Natural killer cell treated with Interleukin-12 subunit alpha and Interleukin-12 subunit beta and Interleukin-15 and Interleukin-18, amount 100 ng/mL, for 72 hours (primary cell): ENCODE results near the gene CYREN. TPM values are rescaled to one million over a fixed set of nuclear protein-coding genes. Genes with fewer than 3 reads are reported as not detected.
A peak's percentile ranks its signal among the peaks of the same experiment; 100 is the strongest.
"Not testable (repeated sequence)": the region's sequence is repeated elsewhere in the genome, so short reads cannot be mapped to it uniquely, and the experiment has no call there.

Experiments
- ATAC-seq, 2 donors: fragments of 150-1000 bp; cut with Tn5 transposase in 1 of 2; sonication (Bioruptor Pico), chemical (Tn5 transposase) in 1 of 2; 2 replicates each; pipeline ENCODE4 v1.10.0; 2021
- DNase-seq: peaks from one replicate; pipeline ENCODE4 v3.0.0; 2022; ENCODE audit warnings: low spot score
- H3K27ac Mint-ChIP-seq, 2 donors: 1 replicate in 1 of 2; 2 replicates in 1 of 2; pipeline ENCODE4 v1.8.0; 2022; ENCODE audit warnings: mixed read lengths in 2 of 2, mild to moderate bottlenecking in 1 of 2, moderate library complexity in 1 of 2
- H3K27me3 Mint-ChIP-seq, 2 donors: 1 replicate in 1 of 2; 2 replicates in 1 of 2; pipeline ENCODE4 v1.8.0; 2022; ENCODE audit warnings: mixed read lengths in 2 of 2
- H3K36me3 Mint-ChIP-seq: one replicate; pipeline ENCODE4 v1.8.0; 2022; ENCODE audit warnings: mixed read lengths
- H3K4me1 Mint-ChIP-seq, 2 donors: 1 replicate in 1 of 2; 2 replicates in 1 of 2; pipeline ENCODE4 v1.8.0; 2022; ENCODE audit warnings: low read depth in 2 of 2, mixed read lengths in 2 of 2, mild to moderate bottlenecking in 1 of 2
- H3K4me3 Mint-ChIP-seq: one replicate; pipeline ENCODE4 v1.8.0; 2022; ENCODE audit warnings: mixed read lengths
- H3K9me3 Mint-ChIP-seq: 2 replicates; pipeline ENCODE4 v1.8.0; 2022; ENCODE audit warnings: mixed read lengths
- total RNA-seq, 2 donors: library from RNA; stranded (reverse); gene quantifications; one replicate each; pipeline ENCODE4 v1.2.3, GENCODE V29; 2022

CYREN gene, protein sequence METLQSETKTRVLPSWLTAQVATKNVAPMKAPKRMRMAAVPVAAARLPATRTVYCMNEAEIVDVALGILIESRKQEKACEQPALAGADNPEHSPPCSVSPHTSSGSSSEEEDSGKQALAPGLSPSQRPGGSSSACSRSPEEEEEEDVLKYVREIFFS
- 10 to 100 TPM; 47.2 to 68.5 TPM for total RNA-seq

DNA sequence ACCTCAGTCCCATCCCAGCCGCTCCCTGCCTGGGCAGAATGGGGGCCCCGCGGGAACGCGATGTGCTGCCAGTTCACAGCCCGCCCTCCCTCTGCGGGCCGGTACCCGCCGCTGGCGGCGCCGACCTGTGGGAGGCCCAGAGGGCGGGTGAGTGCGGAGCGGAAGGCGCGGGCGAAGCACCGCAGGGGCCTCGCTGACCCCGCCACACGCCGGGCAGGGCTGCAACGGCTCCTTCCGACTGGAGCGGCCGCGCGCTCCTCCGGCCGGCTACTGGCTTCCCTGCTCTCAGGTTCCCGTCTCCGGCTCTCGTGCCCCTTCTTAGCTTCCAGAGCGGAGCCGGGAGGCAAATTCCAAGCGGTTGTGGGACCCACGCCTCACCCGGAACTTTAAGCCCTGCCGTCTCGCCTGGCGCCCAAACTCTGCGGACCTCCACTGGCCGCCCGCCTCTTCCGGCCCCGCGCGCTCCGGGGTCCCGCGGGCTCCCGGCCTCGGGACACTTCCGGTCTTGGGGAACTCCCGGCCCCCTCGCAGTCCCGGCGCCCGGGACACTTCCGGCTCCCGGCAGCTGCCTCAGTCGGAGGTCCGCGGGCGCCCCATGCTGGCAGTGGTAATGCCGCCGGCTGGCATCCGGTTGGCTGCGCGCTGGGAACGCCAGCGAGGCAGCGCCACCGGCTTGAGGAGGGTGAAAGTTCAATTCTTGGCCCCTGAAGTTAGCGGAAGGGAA lies at the start of gene CYREN:
CYREN (minus strand) TSS at position 434 of the 724 bp plus-strand sequence. CDS start 1,785 bp downstream, outside the sequence.
- no peaks in the 10 kb centered on the region for H3K9me3 Mint-ChIP-seq
- peak within 1 kb of the TSS; percentile 97 to 98 for H3K27ac Mint-ChIP-seq
- H3K4me1 Mint-ChIP-seq, result peaks cover 48 to 51% of the 10 kb centered on the region in 2 donors

DNA sequence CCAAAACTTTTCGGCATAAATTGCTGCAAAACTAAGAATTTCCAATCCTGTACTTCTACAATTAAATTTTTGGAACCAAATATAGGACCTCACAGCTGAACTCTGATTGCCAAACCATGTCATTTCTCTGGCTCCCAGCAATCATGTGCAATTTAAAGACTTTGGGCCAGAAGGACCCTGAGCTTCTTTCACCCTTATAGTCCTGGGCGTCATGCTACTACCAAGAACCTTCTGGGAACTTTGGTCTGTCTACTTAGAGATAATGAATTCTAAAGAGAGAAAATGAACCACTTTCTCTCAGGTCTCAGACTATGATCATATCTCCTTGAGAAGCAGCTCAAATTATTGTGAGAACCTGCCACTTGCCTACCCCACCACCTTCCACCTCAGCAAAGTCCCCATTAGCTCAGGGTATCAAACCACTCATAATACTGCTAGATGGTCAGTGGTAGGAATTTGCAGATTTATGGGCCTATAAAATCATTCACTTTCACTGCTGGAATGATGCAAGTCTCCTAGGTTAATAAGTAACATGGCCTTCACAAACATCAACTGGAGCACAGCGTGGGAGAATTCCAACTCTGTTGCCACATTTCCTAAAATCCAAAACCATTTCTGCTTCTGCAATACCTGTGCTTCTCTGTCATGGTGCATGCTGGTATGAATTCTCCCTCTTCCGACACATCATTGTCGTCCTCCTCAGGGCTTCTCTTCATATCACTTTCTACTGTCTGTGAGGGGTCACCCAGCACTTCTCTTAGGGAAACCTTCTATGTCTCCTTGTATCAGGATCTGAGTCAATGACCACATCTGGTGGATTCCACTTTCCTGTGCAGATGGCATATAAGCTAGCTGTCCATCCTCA lies 47.4 kb upstream of the CYREN start:
- no peak for DNase-seq
- peaks cover 10 to 15% of the 10 kb centered on the region in 2 donors for H3K27me3 Mint-ChIP-seq
- no peaks in the 10 kb centered on the region for H3K9me3 Mint-ChIP-seq
- H3K27ac Mint-ChIP-seq, result no peak overlapping the region
- no peak overlapping the region for H3K4me3 Mint-ChIP-seq
- no peaks in the 10 kb centered on the region for H3K4me1 Mint-ChIP-seq
- no peak for ATAC-seq
- no peaks in the 10 kb centered on the region for H3K36me3 Mint-ChIP-seq

More for the DNA sequence above, at the start of gene CYREN:
- ATAC-seq, result peak; percentile 94 to 97
- Mint-ChIP-seq H3K4me3 (peak within 1 kb of the TSS; percentile 88), H3K27me3 (no peaks in the 10 kb centered on the region), H3K36me3 (peaks cover 14% of the 10 kb centered on the region)
- DNase-seq, result peak; percentile 97

DNA sequence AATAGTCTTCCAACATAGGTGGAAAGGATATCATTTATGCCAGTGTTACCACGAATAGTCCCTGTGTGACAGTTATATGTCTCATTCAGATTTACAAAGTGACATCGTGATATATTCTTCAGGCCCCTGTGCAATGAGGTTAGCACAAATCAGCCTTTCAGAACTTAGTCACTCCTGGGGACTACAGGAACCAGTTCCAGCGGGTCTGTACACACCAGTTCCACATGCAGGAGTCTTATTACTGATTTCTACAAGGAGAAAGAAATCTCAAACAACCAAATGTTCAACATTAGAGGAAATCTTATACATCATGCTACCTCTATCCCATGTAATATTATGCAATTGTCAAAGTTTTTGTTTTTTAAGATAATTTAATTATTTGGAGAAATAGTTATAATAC lies 45.2 kb upstream of the CYREN start:
- Mint-ChIP-seq H3K4me3 (no peak overlapping the region), H3K27ac (no peak overlapping the region), H3K4me1 (peaks cover 2% of the 10 kb centered on the region in 2 donors), H3K27me3 (peaks cover 8 to 10% of the 10 kb centered on the region in 2 donors), H3K9me3 (no peaks in the 10 kb centered on the region), H3K36me3 (no peaks in the 10 kb centered on the region)
- ATAC-seq (no peak), DNase-seq (no peak)

DNA sequence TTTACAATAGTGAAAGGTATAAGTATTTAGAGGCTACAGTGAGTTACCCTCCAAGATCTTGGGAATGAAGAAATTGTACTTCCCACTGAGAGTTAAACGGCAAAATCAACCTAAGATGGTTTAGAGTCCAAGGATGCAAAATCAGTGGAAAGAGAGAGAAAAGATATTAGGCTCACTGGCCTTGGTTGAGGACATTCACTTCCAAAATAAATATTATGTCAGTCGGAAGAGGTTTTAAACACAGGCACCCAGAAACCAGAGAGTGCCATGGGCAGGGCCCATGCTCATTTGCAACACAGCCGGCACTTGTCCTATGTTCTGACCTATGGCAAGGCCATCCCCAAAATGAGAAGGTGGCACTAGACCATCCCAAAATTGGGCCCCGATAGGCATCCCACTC lies 44.7 kb upstream of the CYREN start:
- H3K4me3 Mint-ChIP-seq, result no peak overlapping the region
- peaks cover 5 to 8% of the 10 kb centered on the region in 2 donors for H3K27me3 Mint-ChIP-seq
- H3K27ac Mint-ChIP-seq, result no peak overlapping the region
- H3K4me1 Mint-ChIP-seq, result peaks cover 6% of the 10 kb centered on the region in 2 donors
- ATAC-seq, result no peak
- H3K36me3 Mint-ChIP-seq, result no peaks in the 10 kb centered on the region
- no peak for DNase-seq
- H3K9me3 Mint-ChIP-seq, result no peaks in the 10 kb centered on the region

DNA sequence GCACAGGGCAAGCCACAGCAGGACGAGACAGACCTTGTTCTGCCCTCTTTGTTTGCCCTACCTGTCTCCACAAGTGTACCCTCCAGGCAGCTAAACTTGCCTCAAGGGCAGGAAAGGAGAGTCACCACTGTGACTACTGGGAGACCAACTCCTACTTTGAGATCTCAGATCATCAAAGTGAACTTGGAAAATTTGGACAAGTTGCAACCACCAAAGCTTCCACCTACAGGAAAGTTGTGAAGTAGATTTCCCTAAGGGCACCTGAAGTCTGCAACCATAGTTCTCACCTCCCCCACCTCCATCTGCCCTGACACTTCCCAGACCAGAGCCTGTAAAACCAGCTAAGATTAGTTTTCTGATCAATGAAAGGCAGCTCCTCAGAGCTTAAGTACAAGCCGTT lies 43.3 kb upstream of the CYREN start:
- ATAC-seq (no peak), DNase-seq (no peak)
- peaks cover 4 to 8% of the 10 kb centered on the region in 2 donors for H3K27me3 Mint-ChIP-seq
- no peak overlapping the region for H3K27ac Mint-ChIP-seq
- no peaks in the 10 kb centered on the region for H3K36me3 Mint-ChIP-seq
- H3K9me3 Mint-ChIP-seq, result no peaks in the 10 kb centered on the region
- H3K4me3 Mint-ChIP-seq, result peak overlapping the region; percentile 19
- H3K4me1 Mint-ChIP-seq, result peaks cover 8 to 9% of the 10 kb centered on the region in 2 donors

DNA sequence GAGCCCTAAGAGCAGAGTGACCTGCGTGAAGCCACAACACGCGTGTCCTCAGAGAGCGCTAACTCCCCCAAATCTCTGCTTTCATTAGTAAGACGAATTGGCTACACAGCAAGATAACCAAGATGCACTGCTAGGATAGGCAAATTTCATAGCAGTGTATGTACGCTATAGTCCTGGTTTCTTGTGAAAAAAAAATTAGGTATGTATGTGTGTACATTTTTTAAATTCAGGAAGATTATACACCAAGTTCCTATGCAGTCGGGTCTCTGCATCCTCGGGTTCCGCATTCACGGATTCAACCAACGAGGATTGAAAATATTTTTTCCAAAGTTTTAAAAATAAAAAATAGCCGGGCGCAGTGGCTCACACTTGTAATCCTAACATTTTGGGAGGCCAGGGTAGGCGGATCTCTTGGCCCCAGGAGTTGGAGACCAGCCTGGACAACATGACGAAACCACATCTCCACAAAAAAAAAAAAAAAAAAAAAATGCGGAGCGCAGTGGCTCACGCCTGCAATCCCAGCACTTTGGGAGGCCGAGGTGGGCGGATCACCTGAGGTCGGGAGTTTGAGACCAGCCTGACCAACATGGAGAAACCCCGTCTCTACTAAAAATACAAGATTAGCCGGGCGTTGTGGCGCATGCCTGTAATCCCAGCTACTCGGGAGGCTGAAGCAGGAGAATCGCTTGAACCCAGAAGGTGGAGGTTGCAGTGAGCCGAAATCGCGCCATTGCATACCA lies 41.6 kb upstream of the CYREN start:
- Mint-ChIP-seq H3K27ac (peak overlapping the region; percentile 71 to 86), H3K4me3 (peak overlapping the region; percentile 92), H3K4me1 (peaks cover 15 to 20% of the 10 kb centered on the region in 2 donors)
- H3K36me3 Mint-ChIP-seq, ATAC-seq, H3K9me3 Mint-ChIP-seq, H3K27me3 Mint-ChIP-seq, DNase-seq: not testable (repeated sequence)

DNA sequence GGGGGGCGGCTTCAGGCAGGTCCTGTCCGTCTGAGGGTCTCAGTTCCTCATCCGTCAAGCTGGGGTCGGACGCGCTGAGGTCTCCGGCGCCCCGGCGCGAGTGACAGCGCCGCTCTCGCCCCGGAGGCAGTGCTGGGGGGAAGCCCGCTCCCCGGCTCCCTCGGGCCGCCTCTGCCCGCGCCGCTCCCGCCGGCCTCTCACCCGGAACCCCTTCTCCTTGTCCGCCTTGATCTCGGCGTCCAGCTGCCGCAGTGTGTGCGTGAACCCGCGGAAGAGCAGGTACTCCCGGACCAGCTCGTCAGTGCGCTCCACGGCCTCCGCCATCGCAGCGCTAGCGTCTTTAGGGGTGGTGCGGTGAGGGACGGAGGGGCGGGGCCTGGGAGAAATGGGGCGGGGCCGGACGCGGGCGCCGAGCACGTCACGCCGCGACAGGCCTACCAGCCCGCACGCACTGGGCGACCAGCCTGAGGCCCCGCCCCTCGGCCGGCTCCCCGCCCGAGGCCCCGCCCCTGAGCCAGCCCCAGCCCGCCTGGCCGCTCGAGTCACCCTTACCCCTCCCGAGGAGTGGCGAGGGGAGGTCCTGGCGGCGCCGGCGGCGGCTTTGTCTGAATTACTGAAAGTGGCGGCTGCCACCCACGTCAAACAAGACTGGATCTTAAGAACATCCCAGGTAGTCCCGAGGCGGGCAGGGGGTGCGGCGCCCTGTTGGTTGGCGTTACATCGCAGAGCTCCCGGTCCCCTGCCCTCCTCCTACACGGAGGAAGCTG lies 40.9 kb upstream of the CYREN start, which contains the start of gene WDR91:
WDR91 (minus strand) TSS at position 348 of the 767 bp plus-strand sequence; CDS start at position 324, 24 bp downstream.
- H3K4me3 Mint-ChIP-seq, result peak within 1 kb of the TSS; percentile 92
- H3K9me3 Mint-ChIP-seq, result no peaks in the 10 kb centered on the region
- H3K36me3 Mint-ChIP-seq, result no peaks in the 10 kb centered on the region
- DNase-seq, result peak; percentile 92
- ATAC-seq, result peak; percentile 98 to 99
- H3K27me3 Mint-ChIP-seq, result no peaks in the 10 kb centered on the region
- H3K27ac Mint-ChIP-seq, result peak within 1 kb of the TSS; percentile 71 to 86
- H3K4me1 Mint-ChIP-seq, result peaks cover 20 to 22% of the 10 kb centered on the region in 2 donors

DNA sequence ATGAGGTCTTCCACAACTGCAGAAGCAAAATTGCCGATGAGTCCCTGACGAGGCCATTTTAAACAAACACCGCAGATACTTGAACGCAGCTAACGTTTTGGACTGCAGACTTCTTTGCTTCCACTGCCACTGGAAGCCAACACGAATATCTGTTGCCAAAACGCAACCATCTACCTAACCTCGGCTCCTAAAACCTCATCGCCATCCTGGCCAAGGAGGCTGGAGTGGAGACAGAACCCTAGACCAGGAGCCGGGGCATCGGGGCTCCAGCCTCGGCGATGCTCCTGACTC lies 40.3 kb upstream of the CYREN start:
- DNase-seq (no peak), ATAC-seq (no peak)
- Mint-ChIP-seq H3K4me1 (peaks cover 22 to 23% of the 10 kb centered on the region in 2 donors), H3K36me3 (no peaks in the 10 kb centered on the region), H3K9me3 (no peaks in the 10 kb centered on the region), H3K4me3 (peak overlapping the region; percentile 92), H3K27me3 (no peaks in the 10 kb centered on the region), H3K27ac (peak overlapping the region; percentile 71 to 86)

DNA sequence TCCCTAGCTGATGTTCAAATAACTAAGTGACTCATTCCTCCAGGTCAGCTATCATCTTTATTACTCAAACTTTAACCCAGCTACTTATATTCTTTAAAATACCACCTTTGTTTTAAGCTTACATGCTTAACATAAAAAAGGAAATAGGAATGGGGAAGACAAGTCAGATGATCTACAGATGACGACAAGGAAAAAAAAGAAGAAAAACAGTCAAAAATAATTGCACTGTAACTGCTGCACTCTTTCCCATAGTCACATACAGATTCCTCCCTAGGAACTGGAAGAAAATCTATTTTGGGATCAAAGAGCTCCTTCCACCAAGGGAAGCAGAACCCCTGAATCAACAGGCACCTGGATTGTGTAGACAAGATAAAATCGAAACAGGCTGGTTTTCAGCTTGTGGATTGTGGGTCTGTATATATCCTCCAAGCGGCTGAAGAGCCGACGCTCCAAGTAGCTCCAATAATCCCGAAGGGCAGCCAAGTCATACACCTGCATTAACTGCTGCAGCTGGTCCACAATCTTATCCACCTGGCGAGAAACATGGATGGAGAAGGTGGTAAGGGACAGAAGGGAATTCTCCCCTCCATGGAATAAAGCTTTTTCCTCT lies 38.8 kb upstream of the CYREN start:
- no peak for DNase-seq
- Mint-ChIP-seq H3K27ac (no peak overlapping the region), H3K27me3 (no peaks in the 10 kb centered on the region), H3K4me1 (peaks cover 22 to 23% of the 10 kb centered on the region in 2 donors), H3K9me3 (no peaks in the 10 kb centered on the region), H3K36me3 (peaks cover 5% of the 10 kb centered on the region), H3K4me3 (no peak overlapping the region)
- ATAC-seq, result no peak

DNA sequence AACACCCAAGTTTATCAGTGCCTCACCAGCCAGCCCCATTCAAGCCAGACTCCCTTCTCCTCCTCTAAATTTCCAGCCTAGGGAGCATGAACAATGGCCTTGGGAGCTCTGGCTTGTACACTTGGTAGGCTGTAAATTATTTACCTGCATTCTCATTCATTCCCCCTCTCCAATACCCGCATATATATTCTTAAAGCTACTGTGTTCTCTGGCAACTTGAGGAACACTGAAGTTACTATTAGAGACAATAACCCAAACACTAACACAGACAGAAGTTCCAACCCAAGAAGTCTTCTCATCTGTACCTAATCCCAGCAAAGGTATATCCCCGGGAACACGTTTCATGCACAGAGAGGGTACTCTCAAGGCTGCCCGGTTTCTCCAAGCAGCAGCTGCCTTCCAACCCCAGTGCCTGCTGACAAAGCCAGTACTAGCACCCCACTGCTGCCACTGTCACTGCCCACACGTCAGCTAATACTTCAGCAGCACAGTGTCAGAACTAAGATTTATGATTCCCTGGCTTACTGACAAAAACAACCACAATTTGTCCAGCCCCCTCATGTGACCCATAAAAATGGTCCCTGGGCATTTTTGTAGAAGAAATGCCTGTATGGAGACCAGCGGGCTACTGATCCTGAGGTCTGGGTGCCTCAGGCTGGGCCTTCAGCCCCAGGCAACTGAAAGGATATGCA lies 37.7 kb upstream of the CYREN start:
- ATAC-seq (no peak), DNase-seq (no peak)
- Mint-ChIP-seq H3K4me1 (peaks cover 22 to 23% of the 10 kb centered on the region in 2 donors), H3K4me3 (no peak overlapping the region), H3K27ac (no peak overlapping the region), H3K27me3 (no peaks in the 10 kb centered on the region), H3K9me3 (no peaks in the 10 kb centered on the region), H3K36me3 (peaks cover 5% of the 10 kb centered on the region)

DNA sequence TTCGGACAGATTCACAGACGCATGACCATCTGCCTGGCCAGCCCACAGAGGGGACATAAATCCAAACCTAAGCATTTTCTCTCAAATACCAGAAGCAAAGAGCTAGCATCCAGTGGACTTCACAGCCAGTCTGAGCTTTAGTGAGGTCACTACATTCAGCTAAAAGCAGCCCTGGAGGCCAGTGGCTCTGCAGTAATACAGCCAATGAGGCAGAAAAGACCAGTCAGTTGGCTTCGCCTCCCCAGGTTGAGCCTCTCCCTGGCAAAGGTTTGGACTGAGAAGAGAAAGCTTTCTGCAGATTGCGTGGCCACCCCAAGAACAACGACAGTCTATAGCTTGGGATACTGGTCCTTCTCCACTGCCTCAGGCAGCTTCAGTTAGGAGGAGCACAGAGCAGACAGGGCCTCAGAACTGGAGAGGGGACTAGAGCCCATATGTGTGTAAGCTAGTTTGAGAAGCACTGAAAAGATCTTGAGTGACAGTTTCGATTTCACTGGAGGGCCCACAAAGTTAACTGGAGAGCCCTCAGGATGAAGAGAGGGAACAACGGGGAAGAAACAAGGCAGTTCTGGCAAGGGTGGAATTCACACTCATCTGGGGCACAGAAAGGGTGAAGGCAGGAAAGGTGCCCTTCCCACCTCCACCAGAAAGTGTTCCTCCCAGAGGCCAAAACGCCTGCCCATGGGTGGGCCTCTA lies 37.0 kb upstream of the CYREN start:
- H3K4me3 Mint-ChIP-seq, result no peak overlapping the region
- H3K9me3 Mint-ChIP-seq, result no peaks in the 10 kb centered on the region
- DNase-seq (no peak), ATAC-seq (no peak)
- no peaks in the 10 kb centered on the region for H3K27me3 Mint-ChIP-seq
- H3K4me1 Mint-ChIP-seq, result peaks cover 22 to 23% of the 10 kb centered on the region in 2 donors
- H3K36me3 Mint-ChIP-seq, result peaks cover 5% of the 10 kb centered on the region
- H3K27ac Mint-ChIP-seq, result no peak overlapping the region
